ENCODE data around the gene ABCC3. TPM values are rescaled to one million over a fixed set of nuclear protein-coding genes. Genes with fewer than 3 reads are reported as not detected.

ABCC3 gene, protein sequence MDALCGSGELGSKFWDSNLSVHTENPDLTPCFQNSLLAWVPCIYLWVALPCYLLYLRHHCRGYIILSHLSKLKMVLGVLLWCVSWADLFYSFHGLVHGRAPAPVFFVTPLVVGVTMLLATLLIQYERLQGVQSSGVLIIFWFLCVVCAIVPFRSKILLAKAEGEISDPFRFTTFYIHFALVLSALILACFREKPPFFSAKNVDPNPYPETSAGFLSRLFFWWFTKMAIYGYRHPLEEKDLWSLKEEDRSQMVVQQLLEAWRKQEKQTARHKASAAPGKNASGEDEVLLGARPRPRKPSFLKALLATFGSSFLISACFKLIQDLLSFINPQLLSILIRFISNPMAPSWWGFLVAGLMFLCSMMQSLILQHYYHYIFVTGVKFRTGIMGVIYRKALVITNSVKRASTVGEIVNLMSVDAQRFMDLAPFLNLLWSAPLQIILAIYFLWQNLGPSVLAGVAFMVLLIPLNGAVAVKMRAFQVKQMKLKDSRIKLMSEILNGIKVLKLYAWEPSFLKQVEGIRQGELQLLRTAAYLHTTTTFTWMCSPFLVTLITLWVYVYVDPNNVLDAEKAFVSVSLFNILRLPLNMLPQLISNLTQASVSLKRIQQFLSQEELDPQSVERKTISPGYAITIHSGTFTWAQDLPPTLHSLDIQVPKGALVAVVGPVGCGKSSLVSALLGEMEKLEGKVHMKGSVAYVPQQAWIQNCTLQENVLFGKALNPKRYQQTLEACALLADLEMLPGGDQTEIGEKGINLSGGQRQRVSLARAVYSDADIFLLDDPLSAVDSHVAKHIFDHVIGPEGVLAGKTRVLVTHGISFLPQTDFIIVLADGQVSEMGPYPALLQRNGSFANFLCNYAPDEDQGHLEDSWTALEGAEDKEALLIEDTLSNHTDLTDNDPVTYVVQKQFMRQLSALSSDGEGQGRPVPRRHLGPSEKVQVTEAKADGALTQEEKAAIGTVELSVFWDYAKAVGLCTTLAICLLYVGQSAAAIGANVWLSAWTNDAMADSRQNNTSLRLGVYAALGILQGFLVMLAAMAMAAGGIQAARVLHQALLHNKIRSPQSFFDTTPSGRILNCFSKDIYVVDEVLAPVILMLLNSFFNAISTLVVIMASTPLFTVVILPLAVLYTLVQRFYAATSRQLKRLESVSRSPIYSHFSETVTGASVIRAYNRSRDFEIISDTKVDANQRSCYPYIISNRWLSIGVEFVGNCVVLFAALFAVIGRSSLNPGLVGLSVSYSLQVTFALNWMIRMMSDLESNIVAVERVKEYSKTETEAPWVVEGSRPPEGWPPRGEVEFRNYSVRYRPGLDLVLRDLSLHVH (N-terminal part only)
- total RNA-seq = 10 to 100 TPM; 18.3 to 46.4 TPM
- 10 to 100 TPM; 10.3 to 45.7 TPM for polyA plus RNA-seq
- long read RNA-seq, donor 1, partial matches to known transcripts = 0 of 3 reads
- long read RNA-seq, donor 1, other reads (novel, unspliced or antisense) = 0 of 3 reads
- long read RNA-seq, donor 2, partial matches to known transcripts = 0 of 1 reads
- long read RNA-seq, donor 2, other reads (novel, unspliced or antisense) = 0 of 1 reads
- long read RNA-seq, donor 3, partial matches to known transcripts = 0 of 4 reads
- long read RNA-seq, donor 3, other reads (novel, unspliced or antisense) = 0 of 4 reads
- long read RNA-seq, donor 4, partial matches to known transcripts = 0 of 1 reads
- long read RNA-seq, donor 4, other reads (novel, unspliced or antisense) = 0 of 1 reads
- long read RNA-seq, donor 5, full-length matches to known transcripts = 6 of 6 reads
- long read RNA-seq, donor 5, partial matches to known transcripts = 0 of 6 reads
- long read RNA-seq, donor 5, other reads (novel, unspliced or antisense) = 0 of 6 reads

GRCh38 chr17:50634224-50634914 lies at the start of gene ABCC3:
TSS of gene ABCC3 (plus strand) at chr17:50634881. CDS start at chr17:50634937, 56 bp downstream.
- H3K36me3 ChIP-seq (ENCODE audit: control insufficient read depth in 4 of 4, insufficient read depth in 4 of 4, low read length in 4 of 4) = no peaks in the 10 kb centered on the region
- peak within 1 kb of the TSS; percentile 30 to 75 for H3K9ac ChIP-seq (ENCODE audit: insufficient read depth in 1 of 2, low read length in 2 of 2)
- ATAC-seq (ENCODE audit: insufficient read depth, low FRiP score) (peak; percentile 35), DNase-seq (peak; percentile 76 to 84 (median 79))
- WGBS, 2 donors = 10 to 12% methylated on average over 44 to 48 of the region's 48 CpGs
- no peaks in the 10 kb centered on the region for H3K9me3 ChIP-seq (ENCODE audit: control insufficient read depth in 4 of 4, insufficient read depth in 3 of 4, low read length in 3 of 4)
- TF ChIP-seq CTCF (IDR thresholded peaks at IDR 0.05; ENCODE audit: control extremely low read depth, extremely low read depth) = no peak
- H3K27me3 ChIP-seq (ENCODE audit: control insufficient read depth in 3 of 3, insufficient read depth in 3 of 3, low read length in 2 of 3) = peaks cover 0 to 2% (median 0%) of the 10 kb centered on the region in 3 donors
- peaks cover 0 to 41% (median 15%) of the 10 kb centered on the region in 5 donors for H3K4me1 ChIP-seq (ENCODE audit: control insufficient read depth in 5 of 5, insufficient read depth in 5 of 5, low read length in 5 of 5)
- H3K27ac ChIP-seq (ENCODE audit: low read depth in 1 of 2, low read length in 1 of 2) = peak within 1 kb of the TSS in 1 of 2 donors; percentile 39
- H3K4me3 ChIP-seq = peak within 1 kb of the TSS; percentile 41

- peaks cover 0 to 19% (median 2%) of the 10 kb centered on the region in 4 donors for H3K36me3 ChIP-seq (ENCODE audit: control insufficient read depth in 4 of 4, insufficient read depth in 4 of 4, low read length in 4 of 4)
- no peaks in the 10 kb centered on the region for H3K9me3 ChIP-seq (ENCODE audit: control insufficient read depth in 4 of 4, insufficient read depth in 3 of 4, low read length in 3 of 4)
- DNase-seq (no peak), ATAC-seq (ENCODE audit: insufficient read depth, low FRiP score) (no peak)
- no peak for TF ChIP-seq CTCF (IDR thresholded peaks at IDR 0.05; ENCODE audit: control extremely low read depth, extremely low read depth)
- no peak overlapping the region for H3K27ac ChIP-seq (ENCODE audit: low read depth in 1 of 2, low read length in 1 of 2)
- WGBS, 2 donors = 78 to 91% methylated on average over 4 of the region's 4 CpGs
- peaks cover 5 to 24% (median 16%) of the 10 kb centered on the region in 5 donors for H3K4me1 ChIP-seq (ENCODE audit: control insufficient read depth in 5 of 5, insufficient read depth in 5 of 5, low read length in 5 of 5)
- H3K4me3 ChIP-seq = no peak overlapping the region
- no peaks in the 10 kb centered on the region for H3K27me3 ChIP-seq (ENCODE audit: control insufficient read depth in 3 of 3, insufficient read depth in 3 of 3, low read length in 2 of 3)
- H3K9ac ChIP-seq (ENCODE audit: insufficient read depth in 1 of 2, low read length in 2 of 2) = no peak overlapping the region
Measured at GRCh38 chr17:50585346-50585745, 49.3 kb upstream of the ABCC3 start.

Data from lung (tissue), 16 donors.